GM12878 (cell line): ENCODE measurements around the gene CCDC88C. TPM values are rescaled to one million over a fixed set of nuclear protein-coding genes. Genes with fewer than 3 reads are reported as not detected.

Experiments used
- ATAC-seq: fragments of 200-7000 bp; cut with Tn5 transposase; 3 replicates; pipeline ENCODE4 v1.9.1; 2020; ENCODE audit warnings: mild to moderate bottlenecking, moderate library complexity
- BruUV-seq: library from RNA; stranded (reverse); fragments of 400-500 nt; replicated peaks from 2 replicates; lab custom pipeline; 2021; lab: Mats Ljungman, UMichigan
- CTCF ChIA-PET: fragments of 300-600 bp; sonication (Branson Sonifier 250); formaldehyde crosslinking; extraction: SDS; loops from one replicate; lab custom pipeline; 2021; ENCODE audit warnings: inconsistent platforms; lab: Yijun Ruan, JAX
- POLR2A ChIA-PET: fragments of 350-600 bp; formaldehyde crosslinking; extraction: SDS; loops from one replicate; lab custom pipeline; 2021; ENCODE audit warnings: inconsistent platforms; lab: Charles Lee
- RAD21 ChIA-PET: fragments of 300-600 bp; sonication (Branson Sonifier 250); formaldehyde crosslinking; loops from one replicate; lab custom pipeline; 2023; ENCODE audit warnings: antibody characterized with exemption; ENCODE audit not compliant: unreplicated experiment; lab: Charles Lee
- SMC1A ChIA-PET: fragments of 300-600 bp; sonication (Branson Sonifier 250); formaldehyde crosslinking; loops from one replicate; lab custom pipeline; 2023; ENCODE audit not compliant: unreplicated experiment, uncharacterized antibody; lab: Charles Lee
- DNase-seq: peaks from one replicate; pipeline ENCODE4 v3.0.0-alpha.2; 2011; ENCODE audit warnings: low read depth, low spot score
- FAIRE-seq: peaks from 3 replicates; lab custom pipeline; 2011; peaks lifted over from hg19 to GRCh38; lab: Jason Lieb, UNC
- H2AFZ ChIP-seq: 2 replicates; pipeline ENCODE4 v1.6.0; 2011; ENCODE audit warnings: low read depth, low read length, control low read depth; ENCODE audit not compliant: control insufficient read depth
- H3K27ac ChIP-seq: 2 replicates; pipeline ENCODE4 v1.5.1; 2011; ENCODE audit warnings: control low read depth; ENCODE audit not compliant: control insufficient read depth, insufficient read depth
- H3K27me3 ChIP-seq, 2 experiments: replicated peaks in 1 of 2; 2 replicates each; pipeline versions ENCODE4 v1.6.0 to v1.6.1; 2011; ENCODE audit warnings: low read length in 1 of 2; ENCODE audit not compliant: control insufficient read depth in 2 of 2, insufficient read depth in 2 of 2
- H3K36me3 ChIP-seq, 2 experiments: 2 replicates each; pipeline ENCODE4 v1.5.1; 2011; ENCODE audit warnings: low read length in 1 of 2; ENCODE audit not compliant: control insufficient read depth in 2 of 2, insufficient read depth in 2 of 2
- H3K4me1 ChIP-seq: 2 replicates; pipeline ENCODE4 v1.6.1; 2011; ENCODE audit warnings: mild to moderate bottlenecking, low read length, moderate library complexity, mixed read lengths; ENCODE audit not compliant: control insufficient read depth, insufficient read depth
- H3K4me2 ChIP-seq: 2 replicates; pipeline ENCODE4 v1.6.0; 2011; ENCODE audit warnings: control low read depth; ENCODE audit not compliant: control insufficient read depth, insufficient read depth
- H3K4me3 ChIP-seq: fragments of 200-600 bp; sonication (generic); 2 replicates; pipeline ENCODE4 v1.5.1; 2016
- H3K79me2 ChIP-seq: 2 replicates; pipeline ENCODE4 v1.6.0; 2011; ENCODE audit warnings: low read length; ENCODE audit not compliant: control insufficient read depth, insufficient read depth
- H3K9ac ChIP-seq: 2 replicates; pipeline ENCODE4 v1.8.0; 2011; ENCODE audit warnings: low read length, control low read depth, mixed read lengths; ENCODE audit not compliant: control insufficient read depth, insufficient read depth
- H3K9me3 ChIP-seq: replicated peaks from 3 replicates; pipeline ENCODE4 v1.5.1; 2011; ENCODE audit warnings: mild to moderate bottlenecking, low read length; ENCODE audit not compliant: control insufficient read depth, insufficient read depth
- H4K20me1 ChIP-seq: 2 replicates; pipeline ENCODE4 v1.6.0; 2011; ENCODE audit not compliant: control insufficient read depth, insufficient read depth
- EED ChIP-seq: sonication (generic); IDR thresholded peaks from 2 replicates; pipeline ENCODE4 v1.6.1; 2016; ENCODE audit warnings: antibody characterized with exemption, low read depth
- HDAC6 ChIP-seq: fragments of 200-600 bp; sonication (generic); IDR thresholded peaks from one replicate; pipeline ENCODE4 v1.8.0; 2017; ENCODE audit warnings: antibody characterized with exemption; ENCODE audit not compliant: unreplicated experiment
- POU2F2 ChIP-seq: IDR thresholded peaks from 3 replicates; pipeline ENCODE4 v1.6.1; 2011; ENCODE audit warnings: low read depth, mild to moderate bottlenecking, low read length, borderline replicate concordance
- RCOR1 ChIP-seq: conservative IDR thresholded peaks from 2 replicates; pipeline ENCODE4 v1.6.1; 2012; ENCODE audit warnings: low read depth, low read length, improper control_type of control experiment
- SP1 ChIP-seq: IDR thresholded peaks from one replicate; pipeline ENCODE4 v1.6.1; 2011; ENCODE audit warnings: low read depth, low read length
- ZBTB11 ChIP-seq: fragments of 450-650 bp; formaldehyde crosslinking; IDR thresholded peaks from 2 replicates; pipeline ENCODE4 v1.5.0; 2022; ENCODE audit warnings: mild to moderate bottlenecking, missing genetic modification characterization
- WGBS: methylation state at CpG from one replicate; pipeline ENCODE4 v1.1.6; 2016; ENCODE audit warnings: low lambda C conversion rate; ENCODE audit not compliant: insufficient replicate concordance, insufficient coverage; ENCODE audit errors: missing lambda C conversion rate; 5-methylcytosine and 5-hydroxymethylcytosine counted together
- in situ Hi-C: fragments of 300-500 bp; cut with MboI; formaldehyde crosslinking; loops from 9 replicates; pipeline ENCODE4 v1.14.3; 2018; ENCODE audit warnings: mixed read lengths
- intact Hi-C: fragments of 100-400 bp; cut with micrococcal nuclease; formaldehyde crosslinking; loops from one replicate; pipeline ENCODE4 v1.14.2; 2022; ENCODE audit not compliant: unreplicated experiment
- polyA plus RNA-seq, 11 experiments: library from polyadenylated mRNA; depleted of rRNA in 4 of 11; unstranded in 6 of 11; stranded (reverse) in 5 of 11; fragments of >200 nt; fragmentation: Nextera tagmentation in 4 of 11; fragmentation: Illumina TruSeq in 1 of 11; extraction: Ambion mirVana in 4 of 11; extraction: Trizol in 1 of 11; gene quantifications; 1 replicate in 1 of 11; 2 replicates in 10 of 11; pipeline versions ENCODE4 v1.2.1 to v1.2.3, GENCODE V29; 2011 to 2016; ENCODE audit warnings: inconsistent platforms in 2 of 11, missing spikeins in 2 of 11, low read depth in 1 of 11
- total RNA-seq, 4 experiments: library from RNA; depleted of rRNA in 3 of 4; stranded (reverse); fragments of >200 nt in 3 of 4; fragmentation: Illumina TruSeq in 1 of 4; extraction: Trizol in 1 of 4; gene quantifications; 2 replicates each; pipeline versions ENCODE4 v1.2.1 to v1.2.3, GENCODE V29; 2013 to 2021
- TF ChIP-seq, protein P1 (sequence below): IDR thresholded peaks from 2 replicates; pipeline ENCODE4 v1.6.1; 2012; ENCODE audit warnings: mild to moderate bottlenecking, low read depth, low read length

CCDC88C gene
- total and polyA plus RNA-seq, 10 of the 15 experiments (the other 5 are each of a cell fraction or from before 2014, with no cell fraction given) = 4.0 to 79.6 (median 36.6) TPM

- DNase-seq (no peak), ATAC-seq (no peak)
- no peaks in the 10 kb centered on the region for H3K27me3 ChIP-seq
- peaks cover 51 to 53% of the 10 kb centered on the region in 2 experiments for H3K36me3 ChIP-seq
- no peak overlapping the region for H3K9ac ChIP-seq
- no peaks in the 10 kb centered on the region for H4K20me1 ChIP-seq
- no peak overlapping the region for H2AFZ ChIP-seq
- RAD21 ChIA-PET = interaction anchor here (1.8 kb wide), 1 partner anchor 101 kb away, joined by 5 read pairs; no protein-coding TSS in a partner anchor
- WGBS = 98% methylated on average over 5 of the region's 5 CpGs
- TF ChIP-seq, protein P1, sequence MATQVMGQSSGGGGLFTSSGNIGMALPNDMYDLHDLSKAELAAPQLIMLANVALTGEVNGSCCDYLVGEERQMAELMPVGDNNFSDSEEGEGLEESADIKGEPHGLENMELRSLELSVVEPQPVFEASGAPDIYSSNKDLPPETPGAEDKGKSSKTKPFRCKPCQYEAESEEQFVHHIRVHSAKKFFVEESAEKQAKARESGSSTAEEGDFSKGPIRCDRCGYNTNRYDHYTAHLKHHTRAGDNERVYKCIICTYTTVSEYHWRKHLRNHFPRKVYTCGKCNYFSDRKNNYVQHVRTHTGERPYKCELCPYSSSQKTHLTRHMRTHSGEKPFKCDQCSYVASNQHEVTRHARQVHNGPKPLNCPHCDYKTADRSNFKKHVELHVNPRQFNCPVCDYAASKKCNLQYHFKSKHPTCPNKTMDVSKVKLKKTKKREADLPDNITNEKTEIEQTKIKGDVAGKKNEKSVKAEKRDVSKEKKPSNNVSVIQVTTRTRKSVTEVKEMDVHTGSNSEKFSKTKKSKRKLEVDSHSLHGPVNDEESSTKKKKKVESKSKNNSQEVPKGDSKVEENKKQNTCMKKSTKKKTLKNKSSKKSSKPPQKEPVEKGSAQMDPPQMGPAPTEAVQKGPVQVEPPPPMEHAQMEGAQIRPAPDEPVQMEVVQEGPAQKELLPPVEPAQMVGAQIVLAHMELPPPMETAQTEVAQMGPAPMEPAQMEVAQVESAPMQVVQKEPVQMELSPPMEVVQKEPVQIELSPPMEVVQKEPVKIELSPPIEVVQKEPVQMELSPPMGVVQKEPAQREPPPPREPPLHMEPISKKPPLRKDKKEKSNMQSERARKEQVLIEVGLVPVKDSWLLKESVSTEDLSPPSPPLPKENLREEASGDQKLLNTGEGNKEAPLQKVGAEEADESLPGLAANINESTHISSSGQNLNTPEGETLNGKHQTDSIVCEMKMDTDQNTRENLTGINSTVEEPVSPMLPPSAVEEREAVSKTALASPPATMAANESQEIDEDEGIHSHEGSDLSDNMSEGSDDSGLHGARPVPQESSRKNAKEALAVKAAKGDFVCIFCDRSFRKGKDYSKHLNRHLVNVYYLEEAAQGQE = no peak
- TF ChIP-seq RCOR1 = no peak
- TF ChIP-seq ZBTB11 = no peak
- TF ChIP-seq SP1 = no peak
- no peak for TF ChIP-seq HDAC6
- no peak for TF ChIP-seq POU2F2
- no peak for TF ChIP-seq EED
- TF ChIP-seq, all 136 proteins: peak for 0
- no peak for FAIRE-seq
- H3K27ac ChIP-seq = no peak overlapping the region
- H3K79me2 ChIP-seq = no peaks in the 10 kb centered on the region
- no TSS peak for BruUV-seq
- H3K4me1 ChIP-seq = no peaks in the 10 kb centered on the region
- SMC1A ChIA-PET = interaction anchor here (1.7 to 3.5 kb wide), 5 partner anchors 37 to 105 kb away, joined by 4 to 13 read pairs (median 6); no protein-coding TSS in a partner anchor
- no peak overlapping the region for H3K4me3 ChIP-seq
- POLR2A ChIA-PET = no interaction called here
- H3K4me2 ChIP-seq = no peak overlapping the region
- no peaks in the 10 kb centered on the region for H3K9me3 ChIP-seq
- CTCF ChIA-PET = interaction anchor here (2.4 to 5.2 kb wide), 2 partner anchors 8 to 101 kb away, joined by 10 to 36 read pairs; no protein-coding TSS in a partner anchor
- intact Hi-C loops (no loop called here), in situ Hi-C loops (no loop called here)
These were observed 139.3 kb downstream of the CCDC88C start for GRCh38 chr14:91278383-91278715.
